GM12878 (cell line): Measurements from ENCODE around the gene SMARCAD1. TPM values are rescaled to one million over a fixed set of nuclear protein-coding genes. Genes with fewer than 3 reads are reported as not detected.

Experiments used
- ATAC-seq: fragments of 200-7000 bp; cut with Tn5 transposase; 3 replicates; pipeline ENCODE4 v1.9.1; 2020; ENCODE audit warnings: mild to moderate bottlenecking, moderate library complexity
- BruUV-seq: library from RNA; stranded (reverse); fragments of 400-500 nt; replicated peaks from 2 replicates; lab custom pipeline; 2021; lab: Mats Ljungman, UMichigan
- CTCF ChIA-PET: fragments of 300-600 bp; sonication (Branson Sonifier 250); formaldehyde crosslinking; extraction: SDS; loops from one replicate; lab custom pipeline; 2021; ENCODE audit warnings: inconsistent platforms; lab: Yijun Ruan, JAX
- POLR2A ChIA-PET: fragments of 350-600 bp; formaldehyde crosslinking; extraction: SDS; loops from one replicate; lab custom pipeline; 2021; ENCODE audit warnings: inconsistent platforms; lab: Charles Lee
- RAD21 ChIA-PET: fragments of 300-600 bp; sonication (Branson Sonifier 250); formaldehyde crosslinking; loops from one replicate; lab custom pipeline; 2023; ENCODE audit warnings: antibody characterized with exemption; ENCODE audit not compliant: unreplicated experiment; lab: Charles Lee
- SMC1A ChIA-PET: fragments of 300-600 bp; sonication (Branson Sonifier 250); formaldehyde crosslinking; loops from one replicate; lab custom pipeline; 2023; ENCODE audit not compliant: unreplicated experiment, uncharacterized antibody; lab: Charles Lee
- DNase-seq: peaks from one replicate; pipeline ENCODE4 v3.0.0-alpha.2; 2011; ENCODE audit warnings: low read depth, low spot score
- FAIRE-seq: peaks from 3 replicates; lab custom pipeline; 2011; peaks lifted over from hg19 to GRCh38; lab: Jason Lieb, UNC
- H2AFZ ChIP-seq: 2 replicates; pipeline ENCODE4 v1.6.0; 2011; ENCODE audit warnings: low read depth, low read length, control low read depth; ENCODE audit not compliant: control insufficient read depth
- H3K27ac ChIP-seq: 2 replicates; pipeline ENCODE4 v1.5.1; 2011; ENCODE audit warnings: control low read depth; ENCODE audit not compliant: control insufficient read depth, insufficient read depth
- H3K27me3 ChIP-seq, 2 experiments: replicated peaks in 1 of 2; 2 replicates each; pipeline versions ENCODE4 v1.6.0 to v1.6.1; 2011; ENCODE audit warnings: low read length in 1 of 2; ENCODE audit not compliant: control insufficient read depth in 2 of 2, insufficient read depth in 2 of 2
- H3K36me3 ChIP-seq, 2 experiments: 2 replicates each; pipeline ENCODE4 v1.5.1; 2011; ENCODE audit warnings: low read length in 1 of 2; ENCODE audit not compliant: control insufficient read depth in 2 of 2, insufficient read depth in 2 of 2
- H3K4me1 ChIP-seq: 2 replicates; pipeline ENCODE4 v1.6.1; 2011; ENCODE audit warnings: mild to moderate bottlenecking, low read length, moderate library complexity, mixed read lengths; ENCODE audit not compliant: control insufficient read depth, insufficient read depth
- H3K4me2 ChIP-seq: 2 replicates; pipeline ENCODE4 v1.6.0; 2011; ENCODE audit warnings: control low read depth; ENCODE audit not compliant: control insufficient read depth, insufficient read depth
- H3K4me3 ChIP-seq: fragments of 200-600 bp; sonication (generic); 2 replicates; pipeline ENCODE4 v1.5.1; 2016
- H3K79me2 ChIP-seq: 2 replicates; pipeline ENCODE4 v1.6.0; 2011; ENCODE audit warnings: low read length; ENCODE audit not compliant: control insufficient read depth, insufficient read depth
- H3K9ac ChIP-seq: 2 replicates; pipeline ENCODE4 v1.8.0; 2011; ENCODE audit warnings: low read length, control low read depth, mixed read lengths; ENCODE audit not compliant: control insufficient read depth, insufficient read depth
- H3K9me3 ChIP-seq: replicated peaks from 3 replicates; pipeline ENCODE4 v1.5.1; 2011; ENCODE audit warnings: mild to moderate bottlenecking, low read length; ENCODE audit not compliant: control insufficient read depth, insufficient read depth
- H4K20me1 ChIP-seq: 2 replicates; pipeline ENCODE4 v1.6.0; 2011; ENCODE audit not compliant: control insufficient read depth, insufficient read depth
- HDAC2 ChIP-seq: fragments of 200-600 bp; sonication (generic); IDR thresholded peaks from 2 replicates; pipeline ENCODE4 v1.6.1; 2017
- MEF2A ChIP-seq: IDR thresholded peaks from 2 replicates; pipeline ENCODE4 v1.6.1; 2011; ENCODE audit warnings: low read depth, mild to moderate bottlenecking, low read length, moderate library complexity; ENCODE audit not compliant: insufficient read depth
- MTA2 ChIP-seq: fragments of 450-650 bp; IDR thresholded peaks from 2 replicates; pipeline ENCODE4 v1.6.1; 2016; ENCODE audit warnings: low read depth, mild to moderate bottlenecking, moderate library complexity
- POLR2AphosphoS5 ChIP-seq: IDR thresholded peaks from 2 replicates; pipeline ENCODE4 v1.6.1; 2011; ENCODE audit warnings: mild to moderate bottlenecking, low read length, inconsistent platforms
- SREBF1 ChIP-seq: IDR thresholded peaks from 2 replicates; pipeline ENCODE4 v1.6.1; 2012; ENCODE audit warnings: mild to moderate bottlenecking, low read length
- WGBS: methylation state at CpG from one replicate; pipeline ENCODE4 v1.1.6; 2016; ENCODE audit warnings: low lambda C conversion rate; ENCODE audit not compliant: insufficient replicate concordance, insufficient coverage; ENCODE audit errors: missing lambda C conversion rate; 5-methylcytosine and 5-hydroxymethylcytosine counted together
- in situ Hi-C: fragments of 300-500 bp; cut with MboI; formaldehyde crosslinking; loops from 9 replicates; pipeline ENCODE4 v1.14.3; 2018; ENCODE audit warnings: mixed read lengths
- intact Hi-C: fragments of 100-400 bp; cut with micrococcal nuclease; formaldehyde crosslinking; loops from one replicate; pipeline ENCODE4 v1.14.2; 2022; ENCODE audit not compliant: unreplicated experiment
- polyA plus RNA-seq, 11 experiments: library from polyadenylated mRNA; depleted of rRNA in 4 of 11; unstranded in 6 of 11; stranded (reverse) in 5 of 11; fragments of >200 nt; fragmentation: Nextera tagmentation in 4 of 11; fragmentation: Illumina TruSeq in 1 of 11; extraction: Ambion mirVana in 4 of 11; extraction: Trizol in 1 of 11; gene quantifications; 1 replicate in 1 of 11; 2 replicates in 10 of 11; pipeline versions ENCODE4 v1.2.1 to v1.2.3, GENCODE V29; 2011 to 2016; ENCODE audit warnings: inconsistent platforms in 2 of 11, missing spikeins in 2 of 11, low read depth in 1 of 11
- total RNA-seq, 4 experiments: library from RNA; depleted of rRNA in 3 of 4; stranded (reverse); fragments of >200 nt in 3 of 4; fragmentation: Illumina TruSeq in 1 of 4; extraction: Trizol in 1 of 4; gene quantifications; 2 replicates each; pipeline versions ENCODE4 v1.2.1 to v1.2.3, GENCODE V29; 2013 to 2021

The SMARCAD1 gene
- total and polyA plus RNA-seq, 10 of the 15 experiments (the other 5 are each of a cell fraction or from before 2014, with no cell fraction given) = 7.6 to 41.2 (median 27.7) TPM

- WGBS = 100% methylated on average over 3 of the region's 3 CpGs
- no peaks in the 10 kb centered on the region for H3K9me3 ChIP-seq
- FAIRE-seq (no peak), ATAC-seq (no peak), DNase-seq (no peak)
- no peak overlapping the region for H3K9ac ChIP-seq
- H3K4me1 ChIP-seq = no peaks in the 10 kb centered on the region
- no peaks in the 10 kb centered on the region for H3K79me2 ChIP-seq
- no TSS peak for BruUV-seq
- no peak overlapping the region for H3K4me2 ChIP-seq
- H2AFZ ChIP-seq = no peak overlapping the region
- no peak overlapping the region for H3K27ac ChIP-seq
- H3K36me3 ChIP-seq = peaks cover 0 to 27% of the 10 kb centered on the region in 2 experiments; a peak in 3 of 4 replicates
- ChIA-PET CTCF (no interaction called here), RAD21 (no interaction called here), POLR2A (no interaction called here), SMC1A (interaction anchor here (1.2 kb wide), 1 partner anchor 62 kb away, joined by 3 read pairs; no protein-coding TSS in a partner anchor)
- no peaks in the 10 kb centered on the region for H3K27me3 ChIP-seq
- no peaks in the 10 kb centered on the region for H4K20me1 ChIP-seq
- no peak for TF ChIP-seq MTA2
- intact Hi-C loops (no loop called here), in situ Hi-C loops (no loop called here)
- H3K4me3 ChIP-seq = no peak overlapping the region
Measured at GRCh38 chr4:94277534-94277933, 69.9 kb downstream of the SMARCAD1 start.

GRCh38 chr4:94278781-94279180 lies 71.1 kb downstream of the SMARCAD1 start:
- POLR2A ChIA-PET = no interaction called here
- TF ChIP-seq POLR2AphosphoS5 = no peak
- TF ChIP-seq SREBF1 = no peak
- TF ChIP-seq HDAC2 = no peak
- TF ChIP-seq MEF2A = no peak
- TF ChIP-seq, all 136 proteins: peak for 0
- peaks cover 0 to 23% of the 10 kb centered on the region in 2 experiments; a peak in 3 of 4 replicates for H3K36me3 ChIP-seq
- in situ Hi-C loops = no loop called here
- no peaks in the 10 kb centered on the region for H3K4me1 ChIP-seq
- intact Hi-C loops = no loop called here
- no peak for ATAC-seq
- no TSS peak for BruUV-seq
- H3K27me3 ChIP-seq = no peaks in the 10 kb centered on the region
- ChIA-PET RAD21 (no interaction called here), SMC1A (no interaction called here), CTCF (no interaction called here)
- no peak overlapping the region for H3K27ac ChIP-seq
- no peaks in the 10 kb centered on the region for H3K79me2 ChIP-seq
- H4K20me1 ChIP-seq = no peaks in the 10 kb centered on the region
- no peak for DNase-seq
- H2AFZ ChIP-seq = no peak overlapping the region
- no peak overlapping the region for H3K4me2 ChIP-seq
- 93% methylated on average over 2 of the region's 2 CpGs for WGBS
- H3K4me3 ChIP-seq = no peak overlapping the region
- no peak for FAIRE-seq
- no peaks in the 10 kb centered on the region for H3K9me3 ChIP-seq
- H3K9ac ChIP-seq = no peak overlapping the region
